ENCODE measurements around the gene TGM5.
"Not testable (repeated sequence)": the region's sequence is repeated elsewhere in the genome, so short reads cannot be mapped to it uniquely, and the experiment has no call there.

The TGM5 gene

GRCh38 chr15:43266834-43267233 is at the start of gene TGM5:
TGM5 (minus strand) TSS chr15:43266928; CDS start chr15:43266849, 79 bp downstream.
- DNase-seq: no peak

GRCh38 chr15:43314171-43314570 is 47.4 kb upstream of the TGM5 start:
- no peak for DNase-seq

GRCh38 chr15:43312378-43312777 is 45.6 kb upstream of the TGM5 start:
- no peak for DNase-seq

GRCh38 chr15:43302205-43302817 is 35.6 kb upstream of the TGM5 start, which contains the start of gene TGM7:
TGM7 (minus strand) TSS chr15:43302255.
- no peak for DNase-seq

- no peak for DNase-seq
These were observed 33.2 kb upstream of the TGM5 start for GRCh38 chr15:43299884-43300283.

GRCh38 chr15:43299411-43299810 is 32.7 kb upstream of the TGM5 start:
- no peak for DNase-seq

GRCh38 chr15:43294091-43294706 is 27.5 kb upstream of the TGM5 start:
- DNase-seq: no peak

GRCh38 chr15:43293432-43293831 is 26.7 kb upstream of the TGM5 start:
- DNase-seq: no peak

GRCh38 chr15:43292375-43293078 is 25.8 kb upstream of the TGM5 start:
- DNase-seq: no peak

- not testable (repeated sequence) for DNase-seq
These were observed 22.9 kb upstream of the TGM5 start for GRCh38 chr15:43289656-43290055.

GRCh38 chr15:43287254-43287653 is 20.5 kb upstream of the TGM5 start:
- no peak for DNase-seq

- DNase-seq: no peak
These were observed 19.3 kb upstream of the TGM5 start for GRCh38 chr15:43286074-43286473.

GRCh38 chr15:43285609-43286037 is 18.9 kb upstream of the TGM5 start:
- peak; percentile 40 for DNase-seq

GRCh38 chr15:43283526-43283925 is 16.8 kb upstream of the TGM5 start:
- no peak for DNase-seq

GRCh38 chr15:43281926-43282602 is 15.3 kb upstream of the TGM5 start:
- DNase-seq: no peak

- no peak for DNase-seq
These were observed 14.3 kb upstream of the TGM5 start for GRCh38 chr15:43280996-43281395.

- no peak for DNase-seq
These were observed 12.8 kb upstream of the TGM5 start for GRCh38 chr15:43279496-43279895.

- no peak for DNase-seq
These were observed 12.1 kb upstream of the TGM5 start for GRCh38 chr15:43278869-43279268.

GRCh38 chr15:43277901-43278300 is 11.2 kb upstream of the TGM5 start:
- DNase-seq: no peak

- DNase-seq: no peak
These were observed 10.6 kb upstream of the TGM5 start for GRCh38 chr15:43277231-43277823.

GRCh38 chr15:43276563-43277200 is 10.0 kb upstream of the TGM5 start:
- no peak for DNase-seq

GRCh38 chr15:43275740-43276562 is 9.2 kb upstream of the TGM5 start:
- no peak for DNase-seq

Data from activated CD4-positive, CD25-positive, alpha-beta regulatory T cell treated with anti-CD3 and anti-CD28 coated beads, Interleukin-2, amount 50 U/mL, for 72 hours (primary cell).